Lower lobe of right lung (tissue), 2 donors: ENCODE measurements around the gene CHRNA9. TPM values are rescaled to one million over a fixed set of nuclear protein-coding genes. Genes with fewer than 3 reads are reported as not detected.

Experiments
- ATAC-seq, 2 donors: fragments of 200-7000 bp; cut with Tn5 transposase; one replicate each; pipeline ENCODE4 v1.9.1; 2020 to 2022; ENCODE audit warnings: mild to moderate bottlenecking in 2 of 2, moderate library complexity in 2 of 2
- DNase-seq: peaks from one replicate; pipeline ENCODE4 v3.0.0-alpha.2; 2020
- H3K27ac ChIP-seq: fragments of 200-600 bp; one replicate; pipeline ENCODE4 v1.8.0; 2022
- H3K27me3 ChIP-seq: fragments of 200-600 bp; one replicate; pipeline ENCODE4 v1.8.0; 2022; ENCODE audit warnings: low read depth
- H3K36me3 ChIP-seq: fragments of 200-600 bp; one replicate; pipeline ENCODE4 v1.8.0; 2022; ENCODE audit warnings: mild to moderate bottlenecking
- H3K4me1 ChIP-seq: fragments of 200-600 bp; one replicate; pipeline ENCODE4 v1.8.0; 2022
- H3K4me3 ChIP-seq: fragments of 200-600 bp; one replicate; pipeline ENCODE4 v1.8.0; 2022; ENCODE audit warnings: mild to moderate bottlenecking
- H3K9me3 ChIP-seq: fragments of 200-600 bp; one replicate; pipeline ENCODE4 v1.8.0; 2022
- intact Hi-C: fragments of 100-400 bp; cut with DNase I; formaldehyde crosslinking; loops from one replicate; pipeline ENCODE4 v1.11.0; 2022
- total RNA-seq: library from RNA; stranded (reverse); fragmentation: NEBNext Ultra II Directional; extraction: Animal tissue kit (Norgen Biotek cat#: 25700); gene quantifications from one replicate; pipeline ENCODE4 v1.2.1, GENCODE V29; 2021
- TF ChIP-seq, protein P1 (sequence below): fragments of 200-600 bp; IDR thresholded peaks from one replicate; pipeline ENCODE4 v1.8.0; 2022; ENCODE audit warnings: antibody characterized with exemption, mild to moderate bottlenecking
- donor health status: DM: no; HTN: yes; CAD: no; lungs with severe emphysema.

CHRNA9 gene
- total RNA-seq, 1 donor from 2014 or later: not detected

DNA sequence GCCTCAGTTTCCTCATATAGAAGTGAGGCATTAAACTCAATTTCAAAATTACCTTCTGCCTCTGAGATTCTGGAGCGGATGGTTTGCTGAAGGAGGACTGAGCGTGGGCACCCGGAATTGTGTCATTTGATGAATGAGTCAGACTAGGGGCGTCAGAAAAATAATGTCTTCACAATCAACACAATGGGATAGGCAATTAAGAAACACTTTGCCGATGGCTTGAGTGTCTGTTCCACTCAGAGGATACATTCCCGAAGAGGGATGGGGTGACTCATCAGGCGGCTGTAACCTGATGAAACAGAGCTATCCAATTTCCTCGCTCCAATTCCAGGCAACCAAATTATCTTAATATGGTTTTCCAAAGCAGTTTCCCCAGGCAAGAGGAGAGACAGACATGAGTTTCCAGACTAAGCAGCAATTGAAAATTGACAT is 1.2 kb upstream of the CHRNA9 start:
- Histone ChIP-seq H3K9me3 (no peaks in the 10 kb centered on the region), H3K27ac (no peak overlapping the region), H3K4me3 (no peak overlapping the region), H3K36me3 (no peaks in the 10 kb centered on the region), H3K27me3 (no peaks in the 10 kb centered on the region), H3K4me1 (no peaks in the 10 kb centered on the region)
- DNase-seq (no peak), ATAC-seq (no peak)
- TF ChIP-seq, protein P1, sequence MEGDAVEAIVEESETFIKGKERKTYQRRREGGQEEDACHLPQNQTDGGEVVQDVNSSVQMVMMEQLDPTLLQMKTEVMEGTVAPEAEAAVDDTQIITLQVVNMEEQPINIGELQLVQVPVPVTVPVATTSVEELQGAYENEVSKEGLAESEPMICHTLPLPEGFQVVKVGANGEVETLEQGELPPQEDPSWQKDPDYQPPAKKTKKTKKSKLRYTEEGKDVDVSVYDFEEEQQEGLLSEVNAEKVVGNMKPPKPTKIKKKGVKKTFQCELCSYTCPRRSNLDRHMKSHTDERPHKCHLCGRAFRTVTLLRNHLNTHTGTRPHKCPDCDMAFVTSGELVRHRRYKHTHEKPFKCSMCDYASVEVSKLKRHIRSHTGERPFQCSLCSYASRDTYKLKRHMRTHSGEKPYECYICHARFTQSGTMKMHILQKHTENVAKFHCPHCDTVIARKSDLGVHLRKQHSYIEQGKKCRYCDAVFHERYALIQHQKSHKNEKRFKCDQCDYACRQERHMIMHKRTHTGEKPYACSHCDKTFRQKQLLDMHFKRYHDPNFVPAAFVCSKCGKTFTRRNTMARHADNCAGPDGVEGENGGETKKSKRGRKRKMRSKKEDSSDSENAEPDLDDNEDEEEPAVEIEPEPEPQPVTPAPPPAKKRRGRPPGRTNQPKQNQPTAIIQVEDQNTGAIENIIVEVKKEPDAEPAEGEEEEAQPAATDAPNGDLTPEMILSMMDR: no peak
- intact Hi-C loops: no loop called here

DNA sequence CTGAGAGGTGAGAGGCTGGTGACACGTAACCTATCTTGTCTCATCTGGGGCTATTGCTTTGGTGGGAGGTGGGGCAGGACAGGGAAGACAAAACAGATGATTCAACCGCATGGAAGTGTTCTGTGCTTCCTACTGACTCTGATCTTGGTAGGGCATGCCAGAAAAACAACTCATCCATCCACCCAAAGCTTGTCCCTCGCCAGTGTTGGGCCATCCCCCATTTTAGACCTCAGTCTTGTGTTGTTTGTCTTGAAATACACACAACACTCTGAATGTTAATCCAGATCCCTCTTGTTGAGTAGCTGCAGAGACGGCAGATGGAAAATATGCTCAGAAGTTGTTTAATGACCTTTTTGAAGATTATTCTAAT is 377 bp downstream of the CHRNA9 start:
- Histone ChIP-seq H3K9me3 (no peaks in the 10 kb centered on the region), H3K36me3 (no peaks in the 10 kb centered on the region), H3K27ac (no peak overlapping the region), H3K4me1 (no peaks in the 10 kb centered on the region), H3K27me3 (no peaks in the 10 kb centered on the region), H3K4me3 (no peak overlapping the region)
- ATAC-seq: no peak
- intact Hi-C loops: no loop called here
- TF ChIP-seq, protein P1: no peak
- no peak for DNase-seq

DNA sequence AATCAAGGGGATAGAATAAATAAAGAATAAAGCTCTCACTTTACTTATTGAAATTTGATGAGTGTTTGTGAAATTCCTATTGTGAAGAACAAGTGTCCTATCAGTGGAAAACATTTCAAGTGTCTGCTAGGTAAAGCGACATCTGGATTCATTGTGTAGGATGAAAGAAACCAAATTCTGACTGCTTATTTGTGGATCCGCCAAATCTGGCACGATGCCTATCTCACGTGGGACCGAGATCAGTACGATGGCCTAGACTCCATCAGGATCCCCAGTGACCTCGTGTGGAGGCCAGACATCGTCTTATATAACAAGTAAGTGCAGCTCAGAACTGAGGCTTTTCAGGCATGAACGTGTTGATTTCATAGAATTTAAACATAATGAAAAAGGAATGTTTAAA is 1.9 kb downstream of the CHRNA9 start:
- Histone ChIP-seq H3K9me3 (no peaks in the 10 kb centered on the region), H3K4me3 (no peak overlapping the region), H3K36me3 (no peaks in the 10 kb centered on the region), H3K4me1 (no peaks in the 10 kb centered on the region), H3K27me3 (no peaks in the 10 kb centered on the region), H3K27ac (no peak overlapping the region)
- ATAC-seq (no peak), DNase-seq (no peak)
- intact Hi-C loops: no loop called here
- TF ChIP-seq, protein P1: no peak

DNA sequence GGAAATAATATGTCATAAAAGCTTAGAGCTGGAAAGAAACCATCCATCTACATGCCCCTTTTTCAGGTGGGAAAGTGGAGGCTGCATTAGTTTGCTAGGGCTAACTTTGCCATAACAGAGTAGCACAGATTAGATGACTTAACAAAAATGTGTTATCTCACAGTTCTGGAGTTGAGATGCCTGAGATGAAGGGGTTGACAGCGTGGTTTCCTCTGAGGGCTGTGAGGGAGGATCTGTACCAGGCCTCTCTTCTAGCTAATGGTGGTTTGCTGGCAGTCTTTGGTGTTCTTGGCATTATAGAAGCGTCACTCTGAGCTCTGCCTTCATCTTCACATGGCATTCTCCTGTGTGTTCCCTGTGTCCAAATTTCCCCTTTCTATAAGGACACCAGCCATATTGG is 2.4 kb downstream of the CHRNA9 start:
- H3K36me3 ChIP-seq: no peaks in the 10 kb centered on the region
- intact Hi-C loops: no loop called here
- no peak overlapping the region for H3K4me3 ChIP-seq
- H3K9me3 ChIP-seq: no peaks in the 10 kb centered on the region
- no peak overlapping the region for H3K27ac ChIP-seq
- DNase-seq: no peak
- ATAC-seq: no peak
- TF ChIP-seq, protein P1: no peak
- H3K27me3 ChIP-seq: no peaks in the 10 kb centered on the region
- no peaks in the 10 kb centered on the region for H3K4me1 ChIP-seq

DNA sequence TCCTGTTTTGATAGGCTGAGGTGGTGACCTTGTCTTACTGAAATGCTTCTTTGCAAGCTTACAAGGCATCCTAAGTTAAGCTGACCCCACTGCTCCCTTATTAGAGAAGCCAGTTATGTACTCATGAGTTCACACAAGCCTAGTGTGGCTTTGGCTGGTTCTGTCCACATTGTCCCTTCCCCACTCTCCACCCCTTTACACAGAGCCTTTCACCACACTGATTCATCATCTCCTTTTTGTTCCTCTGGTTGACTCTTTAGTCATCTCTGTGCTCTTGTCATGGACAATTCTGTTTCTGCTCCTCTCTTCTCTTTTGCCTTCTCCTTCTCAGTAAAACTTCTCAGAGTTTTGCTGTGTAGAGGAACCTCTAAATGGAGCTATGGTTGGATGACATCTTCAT is 4.9 kb downstream of the CHRNA9 start:
- ATAC-seq (no peak), DNase-seq (no peak)
- no peaks in the 10 kb centered on the region for H3K36me3 ChIP-seq
- no peaks in the 10 kb centered on the region for H3K4me1 ChIP-seq
- H3K4me3 ChIP-seq: no peak overlapping the region
- H3K9me3 ChIP-seq: no peaks in the 10 kb centered on the region
- H3K27me3 ChIP-seq: no peaks in the 10 kb centered on the region
- intact Hi-C loops: no loop called here
- TF ChIP-seq, protein P1: no peak
- no peak overlapping the region for H3K27ac ChIP-seq

DNA sequence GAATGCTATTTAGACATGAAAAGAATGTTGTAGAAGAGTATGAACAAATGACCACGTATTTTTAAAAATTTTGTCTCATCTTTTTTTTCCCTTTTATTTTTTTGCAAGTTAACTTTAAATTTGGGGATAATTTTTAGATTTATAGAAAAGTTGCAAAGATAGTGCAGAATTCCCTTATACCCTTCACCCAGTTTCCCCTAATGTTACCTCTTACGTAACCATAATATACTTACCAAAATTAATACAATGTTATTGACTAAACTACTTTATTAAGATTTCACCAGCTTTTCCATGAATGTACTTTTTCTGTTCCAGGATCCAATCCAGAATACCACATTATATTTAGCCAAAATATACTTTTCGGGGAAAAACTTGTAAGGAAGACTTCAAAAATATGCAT is 12.3 kb downstream of the CHRNA9 start:
- Histone ChIP-seq H3K27ac (no peak overlapping the region), H3K36me3 (no peaks in the 10 kb centered on the region), H3K9me3 (no peaks in the 10 kb centered on the region), H3K4me1 (no peaks in the 10 kb centered on the region), H3K4me3 (no peak overlapping the region), H3K27me3 (no peaks in the 10 kb centered on the region)
- intact Hi-C loops: no loop called here
- TF ChIP-seq, protein P1: no peak
- ATAC-seq (no peak), DNase-seq (no peak)
